NCI-H2029 (cell line): ENCODE data around the gene PCSK9.

ENCODE experiments used
- DNase-seq: peaks from one replicate; lab custom pipeline; 2025; lab: John Stamatoyannopoulos, UW

Gene PCSK9

DNA sequence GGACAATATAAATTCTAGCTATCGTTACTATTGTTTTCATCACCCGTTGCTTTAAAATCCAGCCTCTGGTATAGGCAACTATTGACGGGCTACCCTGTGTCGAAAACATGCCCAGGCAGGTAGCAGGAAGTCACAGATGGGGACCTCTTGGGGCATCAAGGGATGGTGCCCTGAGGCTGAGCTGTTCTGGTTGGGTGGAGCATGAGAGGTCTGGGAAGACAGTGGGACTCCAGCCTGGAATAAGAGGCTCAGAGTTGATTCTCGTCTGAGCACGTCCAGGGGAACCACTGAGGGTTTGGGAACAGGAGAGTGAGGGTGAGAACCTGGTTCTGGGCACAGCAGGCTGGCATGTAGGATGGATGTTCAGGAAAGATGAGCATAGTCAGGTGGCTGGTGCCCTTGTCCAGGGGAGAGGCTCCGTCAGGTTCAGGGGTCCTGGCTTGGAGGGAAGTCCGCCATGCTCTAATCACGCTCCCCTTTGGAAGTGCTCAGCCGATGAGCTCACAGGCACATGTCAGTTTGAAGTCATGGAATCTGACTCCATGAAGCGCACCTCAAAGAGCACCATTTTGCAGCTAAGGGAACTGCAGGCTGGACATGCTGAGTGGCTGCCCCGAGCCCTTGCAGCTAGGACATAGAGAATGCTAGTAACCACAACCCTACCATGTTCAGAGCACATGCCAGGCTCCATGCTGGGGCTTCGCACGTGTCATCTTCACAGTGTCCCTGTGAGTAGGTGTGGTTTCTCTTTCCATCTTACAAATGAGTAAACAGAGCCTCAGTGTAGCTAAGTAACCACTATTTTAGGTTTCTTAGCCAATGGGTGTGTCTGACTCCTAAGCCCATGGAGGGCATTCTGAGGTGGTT is 21.0 kb downstream of the PCSK9 start:
- no peak for DNase-seq

DNA sequence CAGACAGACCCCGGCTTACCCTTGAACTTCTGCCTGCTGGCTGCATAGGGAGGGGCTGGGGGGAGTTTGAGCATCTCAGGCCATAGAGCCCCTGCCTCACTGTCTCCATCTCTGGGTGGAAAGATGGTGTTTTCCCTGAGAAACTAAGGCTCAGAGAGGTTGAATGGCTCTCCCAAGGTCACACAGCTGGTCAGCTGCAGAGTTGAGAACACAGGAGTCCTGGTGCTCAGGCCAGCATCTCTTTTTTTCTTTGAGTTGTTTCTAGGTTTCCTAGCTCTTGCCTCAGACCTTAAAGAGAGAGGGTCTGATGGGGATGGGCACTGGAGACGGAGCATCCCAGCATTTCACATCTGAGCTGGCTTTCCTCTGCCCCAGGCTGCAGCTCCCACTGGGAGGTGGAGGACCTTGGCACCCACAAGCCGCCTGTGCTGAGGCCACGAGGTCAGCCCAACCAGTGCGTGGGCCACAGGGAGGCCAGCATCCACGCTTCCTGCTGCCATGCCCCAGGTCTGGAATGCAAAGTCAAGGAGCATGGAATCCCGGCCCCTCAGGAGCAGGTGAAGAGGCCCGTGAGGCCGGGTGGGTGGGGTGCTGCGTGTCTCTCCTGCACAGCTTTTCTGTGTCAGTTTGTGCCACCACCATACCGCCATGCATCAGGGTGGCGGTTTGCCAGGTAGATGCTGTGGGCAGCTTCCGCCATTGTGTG is 21.8 kb downstream of the PCSK9 start:
- no peak for DNase-seq

DNA sequence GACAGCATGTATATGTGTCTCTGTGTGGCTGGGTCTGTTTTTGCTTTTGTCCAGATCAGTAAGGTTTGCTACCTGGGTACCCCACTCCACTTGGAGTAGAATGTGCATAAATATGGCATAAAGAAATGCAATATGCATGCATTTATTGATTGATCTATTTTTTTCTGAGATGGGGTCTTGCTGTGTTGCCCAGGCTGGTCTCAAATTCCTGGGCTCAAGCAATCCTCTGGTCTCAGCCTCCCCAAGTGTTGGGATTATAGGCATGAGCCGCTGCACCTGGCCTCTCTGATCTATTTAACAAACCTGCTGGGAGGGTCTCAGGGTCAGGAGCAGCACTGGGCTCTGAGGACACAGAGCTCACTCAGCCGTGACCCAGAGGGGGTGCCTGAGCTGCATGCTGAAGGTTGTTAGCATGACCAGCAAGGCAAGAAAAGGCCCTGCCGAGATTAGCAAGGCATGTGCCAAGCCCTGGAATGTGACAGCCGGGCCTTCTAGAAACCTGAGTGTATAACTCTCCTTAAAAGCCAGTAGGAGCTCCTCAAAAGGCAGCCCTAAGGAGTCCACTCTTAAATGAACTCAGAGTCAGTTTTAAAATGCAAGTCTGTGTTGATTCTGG is 22.5 kb downstream of the PCSK9 start:
- no peak for DNase-seq

DNA sequence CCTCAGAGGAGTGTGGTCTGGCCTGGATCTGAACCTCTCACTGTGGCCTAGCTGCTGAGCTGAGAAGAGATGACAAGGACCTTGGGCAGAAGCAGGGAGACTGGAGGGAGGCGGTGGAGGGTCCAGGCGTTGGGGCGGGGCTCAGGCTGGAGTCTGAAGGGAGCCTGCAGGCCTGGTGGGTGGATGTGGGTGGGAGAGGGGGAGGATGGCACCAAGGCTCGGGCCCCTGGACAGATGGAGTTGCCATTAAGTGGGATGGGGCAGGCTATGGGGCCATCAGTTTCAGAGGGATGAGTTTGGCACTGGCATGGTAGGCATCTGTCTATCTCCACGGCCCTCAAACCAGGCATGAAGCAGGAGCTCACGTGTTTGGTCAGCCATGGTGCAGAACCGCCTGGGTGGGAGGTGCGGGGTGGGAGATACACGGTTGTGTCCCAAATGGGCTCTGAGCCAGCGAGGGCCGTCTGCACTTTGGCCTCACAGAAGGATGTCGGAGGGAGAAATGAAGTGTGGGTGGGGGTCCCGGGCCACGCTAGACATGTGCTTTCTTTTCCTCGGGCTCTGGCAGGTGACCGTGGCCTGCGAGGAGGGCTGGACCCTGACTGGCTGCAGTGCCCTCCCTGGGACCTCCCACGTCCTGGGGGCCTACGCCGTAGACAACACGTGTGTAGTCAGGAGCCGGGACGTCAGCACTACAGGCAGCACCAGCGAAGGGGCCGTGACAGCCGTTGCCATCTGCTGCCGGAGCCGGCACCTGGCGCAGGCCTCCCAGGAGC is 23.6 kb downstream of the PCSK9 start:
- no peak for DNase-seq

DNA sequence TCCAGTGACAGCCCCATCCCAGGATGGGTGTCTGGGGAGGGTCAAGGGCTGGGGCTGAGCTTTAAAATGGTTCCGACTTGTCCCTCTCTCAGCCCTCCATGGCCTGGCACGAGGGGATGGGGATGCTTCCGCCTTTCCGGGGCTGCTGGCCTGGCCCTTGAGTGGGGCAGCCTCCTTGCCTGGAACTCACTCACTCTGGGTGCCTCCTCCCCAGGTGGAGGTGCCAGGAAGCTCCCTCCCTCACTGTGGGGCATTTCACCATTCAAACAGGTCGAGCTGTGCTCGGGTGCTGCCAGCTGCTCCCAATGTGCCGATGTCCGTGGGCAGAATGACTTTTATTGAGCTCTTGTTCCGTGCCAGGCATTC is 24.2 kb downstream of the PCSK9 start:
- no peak for DNase-seq

DNA sequence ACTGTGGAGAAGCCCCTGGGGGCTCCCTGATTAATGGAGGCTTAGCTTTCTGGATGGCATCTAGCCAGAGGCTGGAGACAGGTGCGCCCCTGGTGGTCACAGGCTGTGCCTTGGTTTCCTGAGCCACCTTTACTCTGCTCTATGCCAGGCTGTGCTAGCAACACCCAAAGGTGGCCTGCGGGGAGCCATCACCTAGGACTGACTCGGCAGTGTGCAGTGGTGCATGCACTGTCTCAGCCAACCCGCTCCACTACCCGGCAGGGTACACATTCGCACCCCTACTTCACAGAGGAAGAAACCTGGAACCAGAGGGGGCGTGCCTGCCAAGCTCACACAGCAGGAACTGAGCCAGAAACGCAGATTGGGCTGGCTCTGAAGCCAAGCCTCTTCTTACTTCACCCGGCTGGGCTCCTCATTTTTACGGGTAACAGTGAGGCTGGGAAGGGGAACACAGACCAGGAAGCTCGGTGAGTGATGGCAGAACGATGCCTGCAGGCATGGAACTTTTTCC is 24.8 kb downstream of the PCSK9 start:
- DNase-seq: peak; percentile 59

DNA sequence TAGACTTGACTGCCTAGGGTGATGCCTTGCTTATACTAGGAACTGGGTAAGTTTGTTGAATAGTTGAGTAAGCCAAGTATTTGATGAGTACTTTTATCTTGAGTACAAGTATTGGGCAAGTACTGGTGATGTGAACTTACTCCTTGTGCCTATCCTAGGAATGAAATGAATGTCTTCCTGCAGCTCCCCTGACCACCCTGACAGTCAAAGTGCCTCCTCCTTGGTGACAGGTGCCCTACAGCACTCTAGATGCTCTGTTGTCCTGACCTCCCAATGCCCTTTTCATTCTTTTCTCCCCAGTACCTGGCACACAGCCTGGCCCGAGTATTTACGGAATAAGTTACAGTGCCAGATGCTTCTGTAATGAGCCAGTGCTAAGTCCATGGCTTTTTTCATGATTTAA is 25.5 kb downstream of the PCSK9 start:
- peak; percentile 89 for DNase-seq

DNA sequence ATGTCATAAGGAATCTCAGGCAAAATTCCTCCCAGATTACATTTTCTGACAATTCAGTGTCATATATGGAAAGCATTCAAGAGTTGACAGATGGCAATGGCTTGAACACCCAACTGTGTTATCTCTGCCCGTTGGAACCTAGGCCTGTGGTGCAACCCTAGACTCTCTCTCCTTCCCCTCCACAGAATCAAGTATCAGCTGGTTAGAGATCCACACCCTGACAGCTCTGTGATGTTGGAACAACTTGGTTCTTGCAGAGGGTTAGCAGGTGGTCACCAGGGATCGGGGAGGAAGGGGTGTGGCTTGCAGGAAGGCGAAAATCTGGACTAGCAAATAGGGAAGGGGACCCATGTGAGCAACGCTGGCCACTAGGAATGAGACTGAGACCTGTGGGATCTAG is 26.3 kb downstream of the PCSK9 start:
- DNase-seq: no peak

DNA sequence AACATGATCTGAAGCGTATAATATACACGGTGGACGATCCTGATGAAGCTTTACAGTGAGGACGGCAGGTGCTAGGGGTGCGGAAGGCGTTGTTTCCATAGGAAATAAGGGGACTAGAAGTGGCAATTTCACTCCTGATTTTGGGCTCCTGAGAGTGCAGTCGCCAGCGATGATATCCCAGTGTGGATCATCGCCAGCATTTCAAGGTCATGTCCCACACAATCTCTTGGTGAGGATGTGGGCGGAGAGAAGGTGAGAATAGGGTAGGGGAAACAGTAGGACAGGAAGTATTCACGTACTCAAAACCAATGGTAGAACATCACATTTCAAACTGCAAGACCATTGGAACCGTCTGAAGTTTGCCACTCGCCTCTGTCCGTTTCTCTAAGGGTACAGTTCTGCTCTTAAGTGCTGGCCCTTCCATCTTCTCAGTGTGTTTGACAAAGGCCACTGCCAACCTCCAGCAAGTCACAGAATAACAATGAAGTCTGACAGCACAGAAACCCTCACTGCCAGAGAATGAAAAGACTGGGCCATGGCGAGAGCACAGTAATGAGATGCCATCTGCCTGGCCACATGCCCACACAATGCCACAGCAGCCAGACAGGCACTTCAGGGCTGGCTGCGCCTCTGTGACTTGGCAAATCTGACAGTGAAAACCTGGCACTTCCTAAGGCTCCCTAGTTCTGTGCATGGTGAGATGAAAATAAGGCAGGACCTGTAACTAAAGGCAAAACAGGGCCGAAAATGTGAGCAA is 27.9 kb downstream of the PCSK9 start:
- peak; percentile 96 for DNase-seq

DNA sequence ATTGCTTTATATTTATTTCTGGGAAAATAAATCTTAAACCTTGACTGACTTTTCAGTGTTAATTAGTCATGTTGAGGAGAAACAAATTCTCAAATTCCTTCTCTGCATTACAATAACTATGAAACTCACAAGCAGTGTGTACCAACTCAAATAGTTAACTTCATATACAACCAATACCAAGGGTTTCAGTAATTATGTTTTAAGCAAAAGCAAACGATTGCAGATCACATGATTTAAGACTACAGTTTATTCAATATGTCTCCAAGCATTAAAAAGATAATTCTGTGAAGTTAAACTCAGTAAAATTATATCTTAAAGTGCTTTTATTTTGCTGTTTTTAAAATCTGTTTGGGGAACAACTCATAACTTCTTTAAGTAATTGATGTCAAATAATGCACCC is 28.6 kb downstream of the PCSK9 start:
- DNase-seq: no peak

DNA sequence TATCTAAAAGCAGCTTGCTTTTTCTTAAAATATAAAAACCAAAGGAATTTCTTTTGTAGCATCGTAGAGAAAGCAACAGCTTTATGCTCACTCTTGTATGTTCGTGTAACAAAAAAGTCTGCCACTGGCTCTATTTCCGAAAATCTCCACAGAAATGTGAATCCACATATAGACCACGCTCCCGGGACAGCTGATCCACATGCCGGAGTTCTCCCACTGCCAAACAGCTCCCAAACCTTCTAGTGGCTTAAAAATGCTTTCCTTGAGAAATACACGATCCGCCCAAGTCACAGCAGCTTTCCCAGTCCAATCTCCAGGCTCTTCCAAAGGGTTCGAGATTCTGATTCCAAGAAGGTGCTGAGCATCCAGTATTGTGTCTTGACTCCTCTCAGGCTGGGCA is 29.3 kb downstream of the PCSK9 start:
- no peak for DNase-seq

DNA sequence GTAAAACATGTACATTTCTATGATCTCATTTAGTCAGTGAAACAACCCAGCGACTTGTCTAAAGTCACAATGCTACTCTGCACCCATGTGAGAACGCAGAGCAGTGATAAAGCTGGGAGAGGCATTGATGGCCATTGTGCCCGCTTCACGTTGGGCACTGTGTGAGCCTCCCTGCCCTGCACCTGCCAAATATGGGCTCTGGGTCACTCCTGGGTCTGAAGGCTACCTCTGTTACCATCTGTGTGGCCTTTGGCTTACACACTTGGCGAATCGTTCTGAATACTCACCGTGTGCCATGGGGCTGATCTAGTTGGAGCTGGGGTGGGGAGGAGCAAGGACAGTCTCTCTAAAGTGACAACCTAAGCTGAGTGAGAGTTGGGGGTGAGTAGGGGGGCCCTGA is 29.9 kb downstream of the PCSK9 start:
- no peak for DNase-seq

DNA sequence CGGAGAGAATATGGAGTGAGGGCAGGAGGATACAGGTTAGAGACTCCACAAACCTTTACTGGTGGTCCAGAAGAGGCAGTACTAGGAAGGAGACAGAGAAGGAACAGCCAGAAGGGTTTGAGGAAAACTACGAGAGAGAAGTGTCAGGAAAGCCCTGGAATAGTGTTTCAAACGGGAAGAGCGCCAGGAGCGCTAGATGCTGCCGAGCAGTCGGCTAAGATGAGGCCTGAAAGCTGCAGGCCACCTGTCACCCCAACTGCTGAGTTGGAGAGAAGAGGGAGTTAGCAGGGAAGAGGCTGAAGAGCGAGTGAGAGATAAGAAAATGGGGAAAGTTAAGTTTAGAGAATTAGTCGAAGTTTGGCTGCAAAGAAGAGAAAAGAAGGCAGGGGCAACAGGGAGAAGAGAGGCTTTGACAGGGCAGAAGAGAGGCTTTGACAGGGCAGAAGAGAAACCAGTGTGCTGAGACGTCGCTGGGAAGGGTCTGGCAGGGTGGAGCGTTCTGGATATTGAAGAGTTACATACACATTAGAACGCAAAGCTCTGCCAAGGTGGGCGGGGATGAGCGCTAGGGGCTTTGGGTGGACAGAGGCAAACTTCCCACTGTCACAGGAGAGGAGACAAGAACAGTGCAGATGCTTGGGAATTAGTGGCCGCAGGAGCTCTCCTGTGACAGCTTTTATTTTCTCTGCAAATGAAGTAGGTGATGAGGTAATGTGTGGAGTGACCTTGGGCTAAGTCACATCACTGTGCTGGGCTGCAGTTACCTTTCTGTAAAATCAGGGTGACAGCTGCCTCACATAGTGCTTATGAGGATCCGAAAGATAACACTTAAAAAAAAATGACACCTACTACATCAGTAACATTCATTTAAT is 31.2 kb downstream of the PCSK9 start:
- DNase-seq: no peak

DNA sequence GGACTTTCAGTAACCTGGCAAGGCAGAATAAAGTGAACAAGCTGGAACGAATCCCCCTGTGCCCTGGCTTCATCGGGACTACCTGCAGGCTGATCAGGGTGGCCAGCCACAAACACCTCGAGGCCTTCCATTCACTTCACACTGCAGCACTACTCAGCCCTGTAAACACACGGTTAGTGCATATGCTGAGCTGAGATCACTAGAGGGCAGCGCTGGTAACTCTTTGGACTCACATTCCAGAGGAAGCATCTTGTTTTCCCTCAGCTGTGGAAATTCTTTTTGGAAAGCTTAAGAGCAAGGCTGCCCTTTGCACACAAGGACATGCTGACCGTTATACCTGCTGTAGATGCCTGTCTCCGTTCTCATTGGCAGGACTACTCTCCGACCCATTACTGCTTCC is 32.1 kb downstream of the PCSK9 start:
- DNase-seq: peak; percentile 44

DNA sequence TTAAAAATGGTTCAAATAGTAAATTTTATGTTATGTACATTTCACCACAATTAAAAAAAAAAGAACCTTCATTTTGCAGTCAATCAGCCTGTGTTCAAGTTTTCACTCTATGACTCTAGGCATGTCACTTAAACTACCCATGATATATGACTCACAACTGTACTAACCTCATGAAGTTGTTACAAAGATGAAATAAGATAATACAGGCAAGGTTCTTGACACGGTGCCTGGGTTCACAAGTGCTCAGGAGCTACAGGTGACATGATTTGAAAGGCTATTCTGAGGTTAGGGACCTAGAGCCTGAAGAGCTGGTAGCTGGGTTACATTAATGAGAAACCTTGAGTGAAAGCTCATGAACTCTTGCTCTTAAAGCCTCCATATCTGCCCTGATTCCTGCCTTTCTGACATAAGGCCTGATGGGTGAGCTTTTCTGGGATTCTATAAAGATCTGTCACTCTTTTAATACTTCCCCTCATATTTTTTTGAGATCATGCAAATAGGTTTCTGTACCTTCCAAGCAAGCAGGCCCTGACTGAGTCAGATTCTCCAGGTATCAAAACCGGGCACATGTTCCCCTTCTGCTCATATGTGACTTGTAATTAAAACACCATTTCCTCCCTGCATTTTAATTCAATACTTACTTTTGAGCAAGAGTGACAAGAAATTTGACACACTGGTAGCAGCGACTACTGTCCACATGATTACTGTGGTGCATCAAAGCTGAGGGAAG is 34.0 kb downstream of the PCSK9 start:
- no peak for DNase-seq

DNA sequence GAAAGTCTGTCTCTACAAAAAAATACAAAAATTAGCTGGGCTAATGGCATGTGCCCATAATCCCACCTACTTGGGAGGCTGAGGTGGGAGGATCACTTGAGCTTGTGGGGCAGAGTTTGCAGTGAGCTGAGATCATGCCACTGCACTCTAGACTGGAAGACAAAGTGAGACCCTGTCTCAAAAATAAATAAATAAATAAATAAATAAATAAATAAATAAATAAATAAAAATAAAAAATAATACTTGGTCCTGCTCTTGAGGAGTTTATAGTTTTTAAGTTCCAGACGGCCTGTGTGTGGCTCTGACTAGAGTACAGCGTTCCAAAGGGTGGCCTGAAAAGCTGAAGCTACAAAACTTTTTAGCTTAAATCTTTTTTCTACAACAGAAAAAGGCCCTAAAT is 35.1 kb downstream of the PCSK9 start:
- no peak for DNase-seq

DNA sequence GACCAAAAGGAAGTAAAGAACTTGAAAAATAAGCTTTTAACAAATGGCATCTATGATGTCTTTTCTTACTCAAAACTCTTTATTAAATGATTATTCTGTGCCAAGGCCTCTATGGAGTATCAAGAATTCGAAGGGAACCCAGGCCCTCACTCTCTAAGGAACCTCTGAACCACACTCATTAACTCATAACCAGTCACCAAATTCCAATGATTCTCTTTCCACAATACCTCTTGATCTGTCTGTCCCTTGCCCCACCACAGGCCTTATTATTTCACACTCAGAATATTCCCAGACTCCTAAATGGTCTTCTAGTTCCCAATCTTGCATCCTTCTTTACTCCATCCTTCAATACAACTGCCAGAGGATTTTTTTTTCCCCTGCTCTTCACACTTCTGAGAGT is 37.0 kb downstream of the PCSK9 start:
- no peak for DNase-seq

DNA sequence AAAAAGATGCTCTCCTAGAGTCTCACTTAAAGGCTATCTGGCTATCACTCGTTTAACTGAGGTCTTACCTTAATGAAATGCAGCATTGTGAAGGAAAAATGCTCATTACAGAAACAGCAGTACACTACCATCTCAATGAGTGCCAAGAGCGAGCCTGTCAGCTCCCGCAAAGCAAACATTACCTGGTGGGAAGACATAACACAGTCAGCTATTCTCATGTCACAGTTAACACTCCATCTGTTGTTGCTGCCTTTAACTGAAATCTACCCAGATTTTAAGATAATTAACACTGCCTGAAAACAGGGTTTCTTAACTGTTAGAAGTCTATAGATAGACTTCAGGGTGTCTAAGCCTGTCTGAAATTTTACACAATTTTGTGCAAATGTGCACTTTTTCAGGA is 39.1 kb downstream of the PCSK9 start:
- DNase-seq: no peak

DNA sequence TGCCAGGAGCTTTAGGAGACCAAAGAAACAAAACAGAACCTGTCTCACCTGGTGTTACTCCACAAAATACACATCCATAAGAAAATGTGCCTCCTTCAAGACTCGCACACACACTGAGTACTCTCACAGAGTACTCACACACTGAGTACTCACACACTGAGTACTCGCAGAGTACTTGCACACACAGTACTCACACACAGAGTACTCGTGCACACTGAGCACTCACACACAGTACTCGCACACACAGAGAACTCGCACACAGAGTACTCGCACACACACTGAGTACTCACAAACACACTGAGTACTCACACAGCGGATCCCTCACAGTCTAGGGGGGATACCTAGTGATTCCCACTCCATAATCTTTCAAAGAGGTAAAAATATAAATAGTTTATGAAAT is 40.3 kb downstream of the PCSK9 start:
- no peak for DNase-seq
